Transverse colon (tissue), 4 donors: Measurements from ENCODE around the gene PAK6.

Experiments used
- CTCF ChIP-seq, 5 experiments: fragments of 200-600 bp in 3 of 5; fragments of 450-650 bp in 2 of 5; sonication (generic) in 3 of 5; IDR thresholded peaks; 1 replicate in 2 of 5; 2 replicates in 3 of 5; pipeline ENCODE4 v1.5.1; 2016 to 2017; ENCODE audit warnings: antibody characterized with exemption in 5 of 5, inconsistent platforms in 3 of 5, mild to moderate bottlenecking in 2 of 5, moderate library complexity in 1 of 5
- EP300 ChIP-seq: sonication (generic); formaldehyde crosslinking; IDR thresholded peaks from one replicate; pipeline ENCODE4 v1.6.1; 2017; ENCODE audit warnings: antibody characterized with exemption, low read depth
- POLR2A ChIP-seq: fragments of 450-650 bp; IDR thresholded peaks from one replicate; pipeline ENCODE4 v1.6.1; 2016; ENCODE audit warnings: antibody characterized with exemption, mild to moderate bottlenecking, moderate library complexity
- POLR2AphosphoS5 ChIP-seq, 3 donors: sonication (generic); formaldehyde crosslinking; IDR thresholded peaks; one replicate each; pipeline ENCODE4 v1.6.1; 2016; ENCODE audit warnings: antibody characterized with exemption in 3 of 3

GRCh38 chr15:40303576-40303975 lies 64.7 kb downstream of the PAK6 start:
- no peak for TF ChIP-seq CTCF (IDR thresholded peaks at IDR 0.05)
- TF ChIP-seq POLR2AphosphoS5 (IDR thresholded peaks at IDR 0.05): no peak
- no peak for TF ChIP-seq POLR2A
- no peak for TF ChIP-seq EP300
